Gastrocnemius medialis (tissue), 4 donors: ENCODE results near the gene SMCHD1.
"Not testable (repeated sequence)": the region's sequence is repeated elsewhere in the genome, so short reads cannot be mapped to it uniquely, and the experiment has no call there.

Source experiments
- CTCF ChIP-seq, 5 experiments: fragments of 450-650 bp in 3 of 5; fragments of 200-600 bp in 2 of 5; sonication (generic) in 2 of 5; IDR thresholded peaks in 4 of 5; conservative IDR thresholded peaks in 1 of 5; 1 replicate in 4 of 5; 2 replicates in 1 of 5; pipeline ENCODE4 v1.5.1; 2016 to 2019; ENCODE audit warnings: antibody characterized with exemption in 5 of 5, mild to moderate bottlenecking in 3 of 5, moderate library complexity in 3 of 5
- POLR2A ChIP-seq, 2 donors: fragments of 450-650 bp; IDR thresholded peaks; one replicate each; pipeline ENCODE4 v1.6.1; 2017; ENCODE audit warnings: antibody characterized with exemption in 2 of 2, mild to moderate bottlenecking in 2 of 2, moderate library complexity in 2 of 2

- TF ChIP-seq POLR2A (IDR thresholded peaks at IDR 0.05); CTCF (IDR thresholded peaks at IDR 0.05 in 4 of 5, conservative IDR thresholded peaks at IDR 0.05 in 1 of 5): not testable (repeated sequence)
Measured at GRCh38 chr18:2836118-2836517, 180.6 kb downstream of the SMCHD1 start.
